Endothelial cell of umbilical vein (primary cell): Measurements from ENCODE around the gene HEPHL1.

Experiments
- POLR2A ChIP-seq: IDR thresholded peaks from 2 replicates; pipeline ENCODE4 v1.6.1; 2012; ENCODE audit warnings: low read depth, mild to moderate bottlenecking, control low read depth, low read length
- TF ChIP-seq, protein P1 (sequence below), 2 donors: IDR thresholded peaks; 1 replicate in 1 of 2; 2 replicates in 1 of 2; pipeline ENCODE4 v1.5.1; 2011; ENCODE audit warnings: low read length in 2 of 2, mild to moderate bottlenecking in 2 of 2, moderate library complexity in 2 of 2, control low read depth in 1 of 2, inconsistent platforms in 1 of 2, low read depth in 1 of 2; ENCODE audit not compliant: insufficient read depth in 1 of 2; ENCODE audit errors: extremely low read depth in 1 of 2

DNA sequence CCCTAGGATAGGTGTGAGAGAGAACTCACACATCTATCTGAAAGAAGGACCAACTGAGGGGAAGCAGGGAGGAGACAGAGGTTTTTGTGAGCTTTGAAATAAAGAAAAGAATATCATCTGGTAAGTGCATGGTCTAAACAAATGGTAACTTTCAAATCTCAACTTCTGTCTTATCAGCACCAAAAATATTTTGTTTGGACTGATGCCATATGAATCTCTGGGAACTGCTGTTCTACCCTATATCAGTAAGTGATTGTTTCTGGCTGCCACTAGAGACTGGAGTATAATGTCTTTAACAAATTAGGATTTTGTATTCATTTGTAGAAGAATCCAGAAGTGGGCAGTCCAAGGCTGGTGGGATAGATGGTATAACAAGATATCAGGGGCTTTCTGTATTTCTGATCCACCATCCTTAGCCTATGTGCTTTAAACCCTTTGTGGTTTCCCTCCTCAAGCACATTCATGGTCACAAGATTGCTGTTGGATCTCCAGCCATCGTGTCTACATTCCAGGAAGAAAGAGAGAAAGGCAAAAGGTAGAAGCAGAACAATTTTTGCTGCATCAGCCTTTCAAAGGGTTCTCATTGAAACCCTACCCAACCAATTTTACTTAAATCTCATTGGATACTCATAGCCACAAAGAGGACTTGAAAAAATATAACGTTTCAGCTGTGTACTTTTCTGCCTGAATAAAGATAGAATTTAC lies 4.7 kb downstream of the HEPHL1 start:
- TF ChIP-seq, protein P1, sequence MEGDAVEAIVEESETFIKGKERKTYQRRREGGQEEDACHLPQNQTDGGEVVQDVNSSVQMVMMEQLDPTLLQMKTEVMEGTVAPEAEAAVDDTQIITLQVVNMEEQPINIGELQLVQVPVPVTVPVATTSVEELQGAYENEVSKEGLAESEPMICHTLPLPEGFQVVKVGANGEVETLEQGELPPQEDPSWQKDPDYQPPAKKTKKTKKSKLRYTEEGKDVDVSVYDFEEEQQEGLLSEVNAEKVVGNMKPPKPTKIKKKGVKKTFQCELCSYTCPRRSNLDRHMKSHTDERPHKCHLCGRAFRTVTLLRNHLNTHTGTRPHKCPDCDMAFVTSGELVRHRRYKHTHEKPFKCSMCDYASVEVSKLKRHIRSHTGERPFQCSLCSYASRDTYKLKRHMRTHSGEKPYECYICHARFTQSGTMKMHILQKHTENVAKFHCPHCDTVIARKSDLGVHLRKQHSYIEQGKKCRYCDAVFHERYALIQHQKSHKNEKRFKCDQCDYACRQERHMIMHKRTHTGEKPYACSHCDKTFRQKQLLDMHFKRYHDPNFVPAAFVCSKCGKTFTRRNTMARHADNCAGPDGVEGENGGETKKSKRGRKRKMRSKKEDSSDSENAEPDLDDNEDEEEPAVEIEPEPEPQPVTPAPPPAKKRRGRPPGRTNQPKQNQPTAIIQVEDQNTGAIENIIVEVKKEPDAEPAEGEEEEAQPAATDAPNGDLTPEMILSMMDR (IDR thresholded peaks at IDR 0.05; ENCODE audit: extremely low read depth in 1 of 2, insufficient read depth in 1 of 2, low read depth in 1 of 2, low read length in 2 of 2), result no peak
- no peak for TF ChIP-seq POLR2A
